SK-N-SH (cell line): ENCODE data around the gene KCNE5. TPM values are rescaled to one million over a fixed set of nuclear protein-coding genes. Genes with fewer than 3 reads are reported as not detected.
"Not testable (repeated sequence)": the region's sequence is repeated elsewhere in the genome, so short reads cannot be mapped to it uniquely, and the experiment has no call there.

ENCODE experiments used
- CTCF ChIA-PET: fragments of 300-600, 350-600 bp; formaldehyde crosslinking; extraction: SDS; loops from one replicate; lab custom pipeline; 2021; lab: Yijun Ruan, JAX
- POLR2A ChIA-PET: fragments of 350-600 bp; sonication (Branson Sonifier 250); formaldehyde crosslinking; extraction: SDS; loops from one replicate; lab custom pipeline; 2020; ENCODE audit warnings: antibody characterized with exemption, inconsistent platforms; lab: Yijun Ruan, JAX
- DNase-seq: peaks from one replicate; pipeline ENCODE4 v3.0.0; 2012
- H2AFZ ChIP-seq: fragments of 200-600 bp; sonication (generic); 2 replicates; pipeline ENCODE4 v1.8.1; 2016; ENCODE audit warnings: antibody characterized with exemption, mild to moderate bottlenecking, low read depth
- H3F3A ChIP-seq: fragments of 200-600 bp; sonication (generic); replicated peaks from 2 replicates; pipeline ENCODE3; 2016; ENCODE audit warnings: antibody characterized with exemption, mild to moderate bottlenecking; ENCODE audit not compliant: insufficient read depth
- H3K27ac ChIP-seq, 2 experiments: fragments of 200-500 bp in 1 of 2; fragments of 200-600 bp in 1 of 2; sonication (Bioruptor generic) in 1 of 2; sonication (generic), shearing (Covaris generic) in 1 of 2; 2 replicates each; pipeline versions ENCODE4 v1.5.1 to v1.6.1; 2014 to 2016; ENCODE audit warnings: low read depth in 2 of 2, inconsistent platforms in 1 of 2, low read length in 1 of 2, mild to moderate bottlenecking in 1 of 2, mixed read lengths in 1 of 2
- H3K27me3 ChIP-seq: fragments of 200-600 bp; sonication (generic), shearing (Covaris generic); 2 replicates; pipeline ENCODE4 v1.6.1; 2016; ENCODE audit warnings: mixed run types; ENCODE audit not compliant: insufficient read depth
- H3K36me3 ChIP-seq, 2 experiments: fragments of 200-500 bp in 1 of 2; fragments of 200-600 bp in 1 of 2; sonication (Bioruptor generic) in 1 of 2; sonication (generic) in 1 of 2; replicated peaks in 1 of 2; 2 replicates each; pipeline versions ENCODE3 to v1.5.1; 2014 to 2016; ENCODE audit warnings: low read length in 1 of 2, mild to moderate bottlenecking in 1 of 2; ENCODE audit not compliant: insufficient read depth in 2 of 2, control insufficient read depth in 1 of 2
- H3K4me1 ChIP-seq, 2 experiments: fragments of 200-500 bp in 1 of 2; fragments of 200-600 bp in 1 of 2; sonication (Bioruptor generic) in 1 of 2; sonication (generic), shearing (Covaris generic) in 1 of 2; 2 replicates each; pipeline versions ENCODE4 v1.5.1 to v1.6.1; 2014 to 2016; ENCODE audit warnings: low read depth in 1 of 2, low read length in 1 of 2, mixed run types in 1 of 2; ENCODE audit not compliant: insufficient read depth in 2 of 2, control insufficient read depth in 1 of 2
- H3K4me2 ChIP-seq: fragments of 200-600 bp; sonication (generic), shearing (Covaris generic); 2 replicates; pipeline ENCODE4 v1.6.1; 2017; ENCODE audit warnings: mixed run types
- H3K4me3 ChIP-seq, 2 experiments: fragments of 200-500 bp in 1 of 2; fragments of 200-600 bp in 1 of 2; sonication (Bioruptor generic) in 1 of 2; sonication (generic), shearing (Covaris generic) in 1 of 2; 2 replicates each; pipeline versions ENCODE4 v1.5.1 to v1.8.1; 2014 to 2016; ENCODE audit warnings: low read depth in 2 of 2, inconsistent platforms in 1 of 2, low read length in 1 of 2, mild to moderate bottlenecking in 1 of 2, mixed read lengths in 1 of 2, moderate library complexity in 1 of 2
- H3K79me2 ChIP-seq: fragments of 200-600 bp; sonication (generic); 2 replicates; pipeline ENCODE4 v1.8.1; 2017; ENCODE audit warnings: mild to moderate bottlenecking; ENCODE audit not compliant: insufficient read depth
- H3K9ac ChIP-seq: fragments of 200-600 bp; sonication (generic); 2 replicates; pipeline ENCODE4 v1.6.1; 2017; ENCODE audit warnings: mixed run types
- H3K9me2 ChIP-seq: fragments of 200-600 bp; sonication (generic); 2 replicates; pipeline ENCODE4 v1.6.1; 2017; ENCODE audit warnings: mixed run types
- H3K9me3 ChIP-seq: fragments of 200-600 bp; sonication (generic); 2 replicates; pipeline ENCODE4 v1.6.1; 2017; ENCODE audit warnings: mixed run types, mild to moderate bottlenecking, moderate library complexity
- H4K20me1 ChIP-seq: fragments of 200-600 bp; sonication (generic); 2 replicates; pipeline ENCODE4 v1.6.1; 2017; ENCODE audit warnings: mild to moderate bottlenecking, mixed run types; ENCODE audit not compliant: insufficient read depth
- CHD2 ChIP-seq: fragments of 150-350 bp; IDR thresholded peaks from 2 replicates; pipeline ENCODE4 v1.6.1; 2018; ENCODE audit warnings: low read length; ENCODE audit not compliant: partially characterized antibody
- ELF1 ChIP-seq: IDR thresholded peaks from 2 replicates; pipeline ENCODE4 v1.4.0; 2012
- EZH2phosphoT487 ChIP-seq: fragments of 200-600 bp; sonication (generic); IDR thresholded peaks from 2 replicates; pipeline ENCODE4 v1.6.1; 2017; ENCODE audit warnings: low read depth, mixed run types, mild to moderate bottlenecking, antibody characterized with exemption, moderate library complexity, borderline replicate concordance
- FOSL2 ChIP-seq: IDR thresholded peaks from 2 replicates; pipeline ENCODE4 v1.4.0; 2012; ENCODE audit warnings: low read depth, mild to moderate bottlenecking, moderate library complexity, borderline replicate concordance
- MEF2A ChIP-seq: IDR thresholded peaks from 2 replicates; pipeline ENCODE4 v1.4.0; 2012; ENCODE audit warnings: low read depth, borderline replicate concordance
- NFIC ChIP-seq: IDR thresholded peaks from 2 replicates; pipeline ENCODE4 v1.4.0; 2012; ENCODE audit warnings: borderline replicate concordance
- RAD21 ChIP-seq: IDR thresholded peaks from 2 replicates; pipeline ENCODE4 v1.6.1; 2012; ENCODE audit warnings: mild to moderate bottlenecking, low read length
- TAF1 ChIP-seq: IDR thresholded peaks from 2 replicates; pipeline ENCODE4 v1.6.1; 2012; ENCODE audit warnings: low read depth, mild to moderate bottlenecking, low read length, moderate library complexity, borderline replicate concordance
- WGBS: methylation state at CpG from one replicate; pipeline ENCODE4 v1.1.6; 2017; ENCODE audit warnings: low lambda C conversion rate; 5-methylcytosine and 5-hydroxymethylcytosine counted together
- polyA plus RNA-seq, 3 experiments: library from polyadenylated mRNA; depleted of rRNA; stranded (reverse); fragments of >200 nt; gene quantifications; 2 replicates each; pipeline ENCODE4 v1.2.3, GENCODE V29; 2012
- TF ChIP-seq, protein P1 (sequence below): IDR thresholded peaks from 2 replicates; pipeline ENCODE4 v1.6.1; 2012; ENCODE audit warnings: mild to moderate bottlenecking, low read depth, low read length, moderate library complexity
- TF ChIP-seq, protein P2 (sequence below): IDR thresholded peaks from 2 replicates; pipeline ENCODE4 v1.4.0; 2012; ENCODE audit warnings: low read depth

Gene KCNE5
- polyA plus RNA-seq, 1 of the 3 experiments (the other 2 are of a cell fraction), result 0.21 TPM

GRCh38 chrX:109643687-109644086 lies 18.7 kb upstream of the KCNE5 start (continued):
- TF ChIP-seq, protein P1, sequence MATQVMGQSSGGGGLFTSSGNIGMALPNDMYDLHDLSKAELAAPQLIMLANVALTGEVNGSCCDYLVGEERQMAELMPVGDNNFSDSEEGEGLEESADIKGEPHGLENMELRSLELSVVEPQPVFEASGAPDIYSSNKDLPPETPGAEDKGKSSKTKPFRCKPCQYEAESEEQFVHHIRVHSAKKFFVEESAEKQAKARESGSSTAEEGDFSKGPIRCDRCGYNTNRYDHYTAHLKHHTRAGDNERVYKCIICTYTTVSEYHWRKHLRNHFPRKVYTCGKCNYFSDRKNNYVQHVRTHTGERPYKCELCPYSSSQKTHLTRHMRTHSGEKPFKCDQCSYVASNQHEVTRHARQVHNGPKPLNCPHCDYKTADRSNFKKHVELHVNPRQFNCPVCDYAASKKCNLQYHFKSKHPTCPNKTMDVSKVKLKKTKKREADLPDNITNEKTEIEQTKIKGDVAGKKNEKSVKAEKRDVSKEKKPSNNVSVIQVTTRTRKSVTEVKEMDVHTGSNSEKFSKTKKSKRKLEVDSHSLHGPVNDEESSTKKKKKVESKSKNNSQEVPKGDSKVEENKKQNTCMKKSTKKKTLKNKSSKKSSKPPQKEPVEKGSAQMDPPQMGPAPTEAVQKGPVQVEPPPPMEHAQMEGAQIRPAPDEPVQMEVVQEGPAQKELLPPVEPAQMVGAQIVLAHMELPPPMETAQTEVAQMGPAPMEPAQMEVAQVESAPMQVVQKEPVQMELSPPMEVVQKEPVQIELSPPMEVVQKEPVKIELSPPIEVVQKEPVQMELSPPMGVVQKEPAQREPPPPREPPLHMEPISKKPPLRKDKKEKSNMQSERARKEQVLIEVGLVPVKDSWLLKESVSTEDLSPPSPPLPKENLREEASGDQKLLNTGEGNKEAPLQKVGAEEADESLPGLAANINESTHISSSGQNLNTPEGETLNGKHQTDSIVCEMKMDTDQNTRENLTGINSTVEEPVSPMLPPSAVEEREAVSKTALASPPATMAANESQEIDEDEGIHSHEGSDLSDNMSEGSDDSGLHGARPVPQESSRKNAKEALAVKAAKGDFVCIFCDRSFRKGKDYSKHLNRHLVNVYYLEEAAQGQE, result no peak
- TF ChIP-seq MEF2A, result no peak
- TF ChIP-seq, protein P2, sequence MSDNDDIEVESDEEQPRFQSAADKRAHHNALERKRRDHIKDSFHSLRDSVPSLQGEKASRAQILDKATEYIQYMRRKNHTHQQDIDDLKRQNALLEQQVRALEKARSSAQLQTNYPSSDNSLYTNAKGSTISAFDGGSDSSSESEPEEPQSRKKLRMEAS, result no peak
- TF ChIP-seq, all 33 proteins: peak for 0

- POLR2A ChIA-PET, result no interaction called here
Measured at GRCh38 chrX:109638158-109638557, 13.2 kb upstream of the KCNE5 start.

DNA sequence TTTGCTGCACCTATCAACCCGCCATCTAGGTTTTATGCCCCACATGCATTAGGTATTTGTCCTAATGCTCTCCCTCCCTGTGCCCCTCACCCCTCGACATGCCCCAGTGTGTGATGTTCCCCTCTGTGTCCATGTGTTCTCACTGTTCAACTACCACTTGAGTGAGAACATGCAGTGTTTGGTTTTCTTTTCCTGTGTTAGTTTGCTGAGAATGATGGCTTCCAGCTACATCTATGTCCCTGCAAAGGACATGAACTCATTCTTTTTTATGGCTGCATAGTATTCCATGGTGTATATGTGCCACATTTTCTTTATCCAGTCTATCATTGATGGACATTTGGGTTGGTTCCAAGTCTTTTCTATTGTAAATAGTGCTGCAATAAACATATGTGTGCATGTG lies 12.5 kb upstream of the KCNE5 start:
- H3K4me3 ChIP-seq, H2AFZ ChIP-seq, H3K9me3 ChIP-seq, H3K9ac ChIP-seq, H4K20me1 ChIP-seq, H3K9me2 ChIP-seq, CTCF ChIA-PET, H3F3A ChIP-seq, DNase-seq, H3K36me3 ChIP-seq, H3K27ac ChIP-seq, POLR2A ChIA-PET, H3K79me2 ChIP-seq, H3K4me1 ChIP-seq, H3K4me2 ChIP-seq, H3K27me3 ChIP-seq: not testable (repeated sequence)
- WGBS, result 71% methylated on average over 2 of the region's 2 CpGs

More at GRCh38 chrX:109638158-109638557, 13.2 kb upstream of the KCNE5 start:
- CTCF ChIA-PET, result interaction anchor here (1.2 kb wide), 1 partner anchor 17 kb away, joined by 3 read pairs; no protein-coding TSS in a partner anchor
- Histone ChIP-seq H3K9me2 (no peaks in the 10 kb centered on the region), H3K9ac (no peak overlapping the region), H3K27me3 (no peaks in the 10 kb centered on the region; the same call in 1 of the 2 replicates), H3K4me2 (no peak overlapping the region), H3K79me2 (no peaks in the 10 kb centered on the region), H2AFZ (no peak overlapping the region), H3K9me3 (no peaks in the 10 kb centered on the region), H3K4me1 (no peaks in the 10 kb centered on the region), H3K36me3 (no peaks in the 10 kb centered on the region), H3F3A (no peaks in the 10 kb centered on the region), H3K4me3 (no peak overlapping the region), H4K20me1 (no peaks in the 10 kb centered on the region), H3K27ac (no peak overlapping the region)
- 53% methylated on average over 1 of the region's 1 CpG for WGBS
- DNase-seq, result no peak
- TF ChIP-seq ELF1, result no peak
- TF ChIP-seq CHD2, result no peak
- no peak for TF ChIP-seq TAF1
- no peak for TF ChIP-seq NFIC
- TF ChIP-seq FOSL2, result no peak
- no peak for TF ChIP-seq RAD21
- TF ChIP-seq EZH2phosphoT487, result no peak
